ENCODE data around the gene UVRAG.

The UVRAG gene

DNA sequence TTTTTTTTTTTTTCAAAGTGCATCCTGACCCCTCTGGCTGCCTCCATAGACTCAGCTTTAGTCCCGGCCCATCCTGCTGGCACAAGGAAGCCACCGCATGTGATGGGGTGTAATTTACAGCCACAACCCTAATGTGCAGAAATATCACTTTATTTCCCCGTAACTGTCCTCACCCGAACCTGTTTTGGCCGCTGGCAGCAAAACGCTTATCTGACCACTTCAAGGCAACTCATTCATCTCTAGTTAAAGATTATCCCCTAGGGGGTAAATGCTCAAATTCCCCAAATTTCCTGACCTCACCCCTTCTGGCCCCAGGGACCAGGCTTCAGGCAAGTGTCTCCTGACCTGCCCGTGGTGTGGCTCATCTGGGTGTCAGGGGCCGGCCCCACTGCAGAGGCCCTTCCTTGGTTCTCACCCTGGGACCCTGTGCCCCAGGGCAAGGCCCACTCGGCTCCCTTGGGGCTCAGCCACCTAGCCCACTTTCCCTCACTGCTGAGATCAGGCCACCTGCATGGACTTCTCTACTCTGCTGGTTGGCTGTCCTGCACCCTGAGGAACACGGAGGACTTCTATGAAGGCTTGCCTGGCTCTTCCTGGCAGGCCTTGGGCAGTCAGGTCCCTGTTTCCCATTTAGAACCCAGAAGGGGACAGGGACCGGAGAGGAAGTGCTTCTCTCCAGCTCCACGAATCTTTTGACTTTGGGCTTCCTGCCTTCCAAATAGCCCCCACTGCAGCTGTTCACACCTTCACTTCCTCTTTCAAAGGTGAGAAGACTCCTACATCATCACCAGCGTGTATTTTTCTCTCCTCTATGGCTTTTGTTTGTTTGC is 337.9 kb downstream of the UVRAG start:
- no peak for DNase-seq (ENCODE audit: low read depth)

DNA sequence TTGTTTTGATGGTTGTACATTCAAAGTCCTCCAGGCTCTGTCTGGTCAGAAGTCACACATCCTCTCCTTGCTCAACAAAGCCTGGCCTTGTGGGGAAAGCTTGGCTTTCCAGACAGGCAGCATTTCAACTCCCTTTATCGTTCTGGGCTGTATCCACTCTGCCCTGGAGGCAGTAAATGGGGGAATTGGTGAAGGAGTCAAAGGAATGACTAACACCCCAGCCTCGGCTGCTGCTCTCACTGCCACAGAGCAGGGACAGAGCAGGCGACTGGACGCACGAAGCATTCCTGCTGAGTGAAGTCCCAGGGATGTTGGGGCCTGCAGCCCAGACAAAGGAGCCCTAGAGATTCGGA is 338.5 kb downstream of the UVRAG start:
- DNase-seq (ENCODE audit: low read depth), result peak; percentile 1

DNA sequence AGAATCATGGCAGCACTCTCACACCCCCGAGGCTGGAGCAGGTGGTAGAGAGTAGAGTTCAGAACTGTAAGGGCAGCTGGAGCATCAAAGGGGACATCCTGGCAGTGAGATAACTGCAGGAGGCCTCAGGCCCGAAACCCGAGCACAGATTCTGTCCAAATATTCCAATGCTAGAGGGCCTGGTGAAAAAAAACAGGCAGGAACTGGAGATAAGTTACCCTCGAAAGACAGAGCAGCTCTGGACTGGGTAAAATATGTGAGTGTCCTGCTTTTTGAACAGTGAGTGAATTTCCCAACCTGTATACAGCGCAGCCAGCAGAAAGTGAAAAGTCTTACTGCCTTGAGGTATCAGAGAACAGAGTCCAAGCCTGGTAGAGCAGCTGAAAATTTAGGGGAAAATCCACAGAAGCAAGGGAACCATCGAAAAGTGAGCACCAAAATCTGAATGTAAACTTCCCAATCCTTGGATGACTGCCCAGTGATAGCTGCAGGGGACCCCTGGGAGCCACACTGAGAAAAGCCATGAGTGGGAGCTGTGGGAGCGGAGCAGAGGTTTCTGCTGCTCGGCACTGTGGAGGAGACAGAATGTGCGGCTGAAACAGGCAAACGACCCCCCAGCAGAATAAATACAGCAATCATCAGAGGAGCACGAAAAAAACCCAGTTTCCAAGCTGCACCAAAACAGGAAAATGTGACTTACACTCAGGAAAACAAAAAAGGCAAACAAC is 340.7 kb downstream of the UVRAG start:
- DNase-seq (ENCODE audit: low read depth), result no peak

DNA sequence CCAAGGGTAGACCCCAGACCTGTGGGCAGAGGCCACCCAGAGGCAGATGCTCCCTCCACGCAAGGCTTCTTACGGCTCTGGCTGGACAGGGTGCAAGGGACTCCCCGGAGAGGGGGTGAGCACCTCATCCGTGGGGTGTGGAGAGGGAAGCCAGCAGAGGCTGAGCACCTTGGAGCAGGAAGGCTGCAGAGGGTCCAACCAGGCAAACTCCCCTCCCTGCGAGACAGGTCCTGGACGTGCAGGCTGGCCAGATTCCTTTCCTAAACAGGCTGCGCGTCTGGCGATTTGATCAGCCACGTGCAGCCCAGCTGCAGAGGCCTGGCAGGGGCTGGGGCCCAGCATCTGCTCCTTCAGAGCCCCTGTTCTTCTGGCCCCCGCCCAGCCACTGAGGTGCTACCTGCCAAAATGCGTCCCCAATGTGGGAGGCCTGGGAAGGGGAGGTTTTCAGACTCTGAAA is 342.0 kb downstream of the UVRAG start:
- no peak for DNase-seq (ENCODE audit: low read depth)

DNA sequence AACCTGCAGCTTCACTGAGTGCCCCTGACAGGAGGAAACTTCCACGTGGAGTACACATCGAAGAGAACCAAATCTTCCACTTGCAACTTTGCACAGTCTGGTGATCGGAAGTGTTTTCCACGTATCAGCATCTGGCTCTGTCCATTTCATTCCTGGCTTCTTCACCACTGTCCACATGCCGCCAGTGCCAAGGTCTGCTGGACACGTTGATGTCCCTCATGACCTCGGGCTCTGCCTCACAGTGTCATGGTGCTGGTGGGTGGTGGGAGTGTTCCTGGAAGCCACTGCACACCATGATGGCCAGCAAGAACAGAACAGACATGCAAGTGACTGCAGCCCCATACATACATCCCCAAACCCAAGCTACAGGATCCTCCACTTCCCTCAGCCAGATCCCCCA is 342.9 kb downstream of the UVRAG start:
- DNase-seq (ENCODE audit: low read depth), result no peak

DNA sequence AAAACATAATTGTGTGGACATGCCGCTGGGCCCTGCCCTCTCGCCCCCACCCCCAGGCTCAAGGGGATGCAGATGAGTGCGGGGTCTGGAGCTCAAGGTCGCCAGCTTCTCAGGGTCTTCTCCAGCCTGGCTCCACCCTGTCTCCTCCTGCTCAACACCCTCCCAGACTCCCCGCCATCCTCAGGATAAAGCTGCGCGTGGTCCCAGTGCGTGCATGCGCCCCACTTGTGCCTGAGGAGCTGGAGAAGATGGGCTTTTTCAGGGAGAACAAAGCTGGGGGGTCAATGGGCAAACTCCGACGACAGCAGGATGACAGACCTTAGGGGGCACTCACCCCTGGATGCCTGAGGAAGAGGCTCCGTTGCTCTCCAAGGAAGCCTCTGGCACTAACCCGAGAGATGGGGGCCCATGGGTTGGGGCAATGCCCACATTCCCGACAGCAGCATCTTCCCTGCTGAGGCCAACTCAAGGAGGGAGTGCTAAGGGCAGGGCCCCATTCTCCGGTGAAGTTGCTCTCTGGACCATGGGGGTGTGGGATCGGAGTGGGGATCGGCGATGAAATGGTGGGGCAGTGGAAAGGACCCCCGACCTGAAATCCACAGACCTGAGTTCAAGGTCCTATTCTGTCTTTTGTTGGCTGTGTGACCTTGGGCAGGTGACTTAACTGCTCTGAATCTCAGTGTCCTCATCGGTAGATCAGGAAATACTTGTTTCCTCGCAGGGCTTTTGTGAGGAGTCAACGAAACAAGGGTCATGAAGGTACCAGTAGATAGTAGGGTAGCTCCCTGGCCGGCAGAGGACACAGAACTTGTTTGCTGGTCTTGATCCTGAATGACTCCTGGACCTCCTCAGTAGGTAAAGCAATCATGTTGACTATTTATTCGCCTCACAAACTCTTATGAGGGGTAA is 343.6 kb downstream of the UVRAG start:
- DNase-seq (ENCODE audit: low read depth), result no peak

DNA sequence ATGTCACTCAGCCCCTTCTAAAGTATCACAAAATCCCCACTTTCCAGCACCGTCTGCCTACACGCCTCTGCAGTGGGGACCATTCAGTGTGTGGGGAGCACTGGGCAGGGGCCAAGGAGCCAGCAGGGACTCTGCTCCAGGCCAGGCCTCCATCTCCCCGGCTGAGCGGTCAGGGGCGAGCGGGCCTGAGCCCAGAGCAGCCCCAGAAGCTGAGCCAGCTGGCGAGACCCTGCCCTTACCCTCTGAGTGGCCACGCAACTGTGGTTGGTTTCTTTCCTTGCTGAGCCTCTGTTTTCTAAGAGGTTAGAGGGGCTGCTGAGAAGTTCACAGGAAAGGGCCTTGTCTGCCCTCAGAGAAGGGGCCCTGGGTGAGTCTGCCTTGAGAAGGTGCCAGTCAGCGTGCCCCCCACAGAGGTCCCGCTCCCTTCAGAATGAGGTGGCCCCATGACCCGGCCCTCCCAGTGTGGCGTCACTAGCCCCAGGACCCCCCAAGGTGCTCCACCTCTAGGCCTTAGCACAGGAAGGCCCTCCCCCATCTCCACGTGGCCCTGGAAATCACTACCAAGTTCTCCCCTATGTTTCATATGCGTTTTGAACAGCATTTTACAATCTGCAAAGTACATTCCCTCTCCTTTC is 344.4 kb downstream of the UVRAG start:
- no peak for DNase-seq (ENCODE audit: low read depth)

DNA sequence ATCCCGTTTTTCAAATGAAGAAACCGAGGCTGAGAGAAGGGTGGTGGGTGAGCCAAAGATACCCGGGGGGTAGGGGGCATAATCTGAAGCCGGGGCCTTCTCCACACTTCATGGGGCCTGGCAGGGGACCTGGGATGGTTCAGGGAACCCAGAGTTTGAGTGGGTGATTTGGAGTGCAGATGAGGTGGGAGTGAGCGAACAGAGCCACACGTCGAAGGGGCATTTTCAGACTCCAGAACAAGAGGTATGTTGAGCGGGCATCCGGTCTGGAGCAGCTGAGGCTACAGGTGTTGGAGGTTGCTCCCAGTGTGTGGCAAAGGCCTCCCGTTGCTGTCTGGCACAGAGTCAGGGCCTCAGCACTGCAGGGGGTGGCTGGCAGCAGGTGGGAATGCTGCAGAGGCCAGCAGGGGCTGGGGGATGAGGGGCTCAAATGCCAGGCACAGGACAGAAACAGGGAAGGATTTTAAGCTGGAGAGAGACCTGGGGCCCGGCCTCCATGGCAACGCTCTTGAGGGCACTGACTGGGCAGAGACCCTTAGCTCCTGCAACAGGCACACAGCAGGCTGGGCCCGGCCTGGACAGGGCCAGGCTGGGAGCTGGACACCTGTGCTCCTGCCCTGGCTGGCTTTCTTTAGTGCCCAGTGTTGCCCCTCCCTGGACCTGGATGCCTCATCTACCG is 345.1 kb downstream of the UVRAG start:
- no peak for DNase-seq (ENCODE audit: low read depth)

DNA sequence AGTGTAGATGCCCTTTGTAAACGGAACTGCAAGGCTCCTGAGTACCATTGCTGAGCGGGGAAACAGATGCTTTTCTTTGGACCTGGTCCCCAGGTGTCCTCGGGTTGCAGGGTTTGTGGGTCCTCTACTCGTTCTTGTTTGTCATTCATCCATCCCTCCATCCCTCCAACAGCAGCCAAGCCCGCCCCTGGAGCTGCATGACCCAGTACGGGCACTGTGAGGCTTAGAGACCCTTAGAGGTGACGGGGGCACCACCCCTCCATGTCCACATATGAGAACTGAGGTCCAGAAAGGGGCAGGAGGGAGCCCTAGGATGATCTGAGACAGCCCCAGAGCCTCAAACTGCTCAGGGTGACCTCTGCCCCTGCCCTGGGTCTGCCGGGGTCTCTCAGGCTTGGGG is 345.8 kb downstream of the UVRAG start:
- no peak for DNase-seq (ENCODE audit: low read depth)

DNA sequence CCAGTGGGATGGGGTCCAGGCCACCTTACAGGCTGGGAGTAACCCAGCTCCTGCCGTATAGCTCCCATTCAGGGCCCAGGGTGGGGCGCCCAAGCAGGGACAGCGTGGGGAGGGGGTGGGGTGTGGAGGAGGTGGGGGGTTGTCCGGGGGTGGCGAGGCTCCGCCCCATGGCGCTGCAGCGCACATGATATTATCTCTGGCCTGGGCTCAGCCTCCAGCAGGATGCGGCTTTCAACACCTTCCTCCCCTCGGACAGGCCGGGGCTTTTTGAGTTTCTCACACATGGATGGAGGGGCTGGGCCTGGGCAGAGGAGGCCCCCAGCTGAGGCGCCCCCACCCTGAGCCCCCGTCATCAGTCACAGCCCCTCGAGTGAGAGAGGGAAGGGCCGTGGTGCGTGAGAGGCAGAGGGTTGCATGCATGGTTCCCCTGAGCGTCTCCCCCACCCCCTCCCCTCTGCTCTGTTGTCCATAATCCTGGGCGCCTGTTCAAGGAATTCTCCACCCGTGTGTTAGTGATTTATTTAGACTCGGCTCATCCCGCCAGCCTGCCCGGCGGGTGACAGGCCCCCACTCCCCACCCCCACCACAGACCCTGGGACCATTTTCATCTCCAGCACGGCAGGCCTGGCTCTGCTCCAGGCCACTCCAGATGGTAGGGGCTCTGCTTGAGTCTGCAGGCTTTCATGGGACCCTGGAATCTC is 346.4 kb downstream of the UVRAG start:
- DNase-seq (ENCODE audit: low read depth), result no peak

DNA sequence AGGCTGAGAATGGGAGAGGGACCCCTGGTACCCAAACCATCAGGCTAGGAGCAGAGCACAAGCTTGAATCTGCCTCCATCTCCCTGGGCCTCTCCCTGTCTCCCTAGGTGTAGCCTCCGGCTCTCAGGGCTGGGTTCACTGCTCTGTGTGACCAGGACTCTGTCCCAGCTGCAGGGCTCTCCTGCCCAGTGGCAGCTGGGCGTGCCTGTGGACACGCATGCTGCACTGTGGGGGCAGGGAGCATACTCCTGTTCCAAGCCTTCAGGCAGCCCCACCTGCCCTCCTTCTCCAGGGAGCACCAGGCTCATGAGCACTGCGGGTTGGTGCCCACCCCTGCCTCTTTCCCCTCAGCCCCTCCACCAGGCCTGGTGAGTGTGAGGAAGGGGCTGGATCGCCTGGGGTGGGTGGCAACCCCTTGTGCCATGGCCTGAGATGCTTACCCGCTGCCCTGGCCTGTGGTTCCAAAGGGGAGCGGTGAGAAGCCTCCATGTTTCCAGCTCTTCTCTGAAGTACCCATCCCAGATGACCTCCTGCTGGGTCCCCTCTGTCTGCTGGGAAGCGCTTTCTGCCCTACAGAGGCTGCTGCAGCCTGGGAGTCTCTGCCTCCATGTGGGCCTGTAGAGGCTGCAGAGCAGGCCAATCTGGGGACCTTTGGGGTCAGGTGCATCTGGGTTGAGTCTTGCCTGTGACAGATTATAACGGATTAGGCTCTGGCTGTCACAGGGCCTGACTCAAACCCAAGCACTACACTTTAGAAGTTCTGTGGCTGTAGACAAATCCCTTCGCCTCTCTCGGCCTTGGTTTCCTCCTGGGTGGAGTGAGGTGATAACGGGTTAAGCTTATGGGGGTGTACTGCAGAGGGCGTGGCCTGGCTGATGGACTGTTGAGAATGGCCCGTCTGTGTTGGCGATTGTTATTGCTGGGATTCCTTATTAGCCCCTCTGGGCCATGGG is 347.6 kb downstream of the UVRAG start:
- DNase-seq (ENCODE audit: low read depth), result no peak

DNA sequence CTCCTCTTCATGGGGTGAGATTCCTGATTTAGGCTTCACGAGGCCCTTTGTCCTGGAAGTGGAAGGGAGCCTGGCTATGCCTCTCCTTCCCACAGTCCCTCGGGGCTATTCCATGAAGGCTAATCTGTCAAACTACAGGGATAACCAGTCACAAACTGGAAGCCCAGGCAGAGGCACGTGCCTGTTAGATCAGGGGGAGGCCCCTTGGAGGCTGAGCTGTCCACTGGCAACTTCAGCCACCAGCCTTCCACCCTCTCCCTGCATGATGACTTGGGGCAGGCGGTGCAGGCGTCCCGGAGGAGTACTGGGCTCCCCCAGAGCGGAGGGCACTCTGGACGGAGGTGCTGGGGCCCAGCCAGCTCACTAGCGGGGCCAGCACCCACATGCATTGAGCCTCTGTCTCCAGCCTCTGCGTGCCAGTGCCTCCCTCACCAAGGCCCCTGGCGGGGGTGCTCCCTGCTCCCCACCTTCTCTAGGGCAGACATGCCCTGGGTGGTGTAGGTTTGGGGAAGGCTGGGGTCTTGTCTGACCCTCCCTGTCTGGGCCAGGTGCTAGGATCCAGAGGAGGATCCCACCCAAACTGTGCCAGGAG is 348.4 kb downstream of the UVRAG start:
- no peak for DNase-seq (ENCODE audit: low read depth)

DNA sequence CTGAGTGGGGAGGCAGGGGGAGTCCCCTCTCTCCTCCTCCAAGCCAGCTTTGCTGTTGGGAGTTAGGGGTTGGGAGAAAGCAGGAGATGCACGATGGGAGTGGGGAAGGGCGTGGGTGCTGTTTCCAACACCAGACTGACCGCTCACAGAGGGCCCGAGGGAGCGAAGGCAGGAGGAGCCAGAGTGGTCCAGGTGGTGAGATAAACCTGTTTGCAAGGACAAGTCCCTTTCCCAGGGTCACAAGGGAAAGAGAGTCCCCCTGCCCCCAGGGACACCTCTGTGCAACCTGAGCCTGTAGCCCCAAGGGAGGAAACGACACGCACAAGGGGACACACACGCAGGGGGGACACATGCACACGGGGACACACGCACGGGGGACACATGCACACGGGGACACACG is 349.1 kb downstream of the UVRAG start:
- no peak for DNase-seq (ENCODE audit: low read depth)

DNA sequence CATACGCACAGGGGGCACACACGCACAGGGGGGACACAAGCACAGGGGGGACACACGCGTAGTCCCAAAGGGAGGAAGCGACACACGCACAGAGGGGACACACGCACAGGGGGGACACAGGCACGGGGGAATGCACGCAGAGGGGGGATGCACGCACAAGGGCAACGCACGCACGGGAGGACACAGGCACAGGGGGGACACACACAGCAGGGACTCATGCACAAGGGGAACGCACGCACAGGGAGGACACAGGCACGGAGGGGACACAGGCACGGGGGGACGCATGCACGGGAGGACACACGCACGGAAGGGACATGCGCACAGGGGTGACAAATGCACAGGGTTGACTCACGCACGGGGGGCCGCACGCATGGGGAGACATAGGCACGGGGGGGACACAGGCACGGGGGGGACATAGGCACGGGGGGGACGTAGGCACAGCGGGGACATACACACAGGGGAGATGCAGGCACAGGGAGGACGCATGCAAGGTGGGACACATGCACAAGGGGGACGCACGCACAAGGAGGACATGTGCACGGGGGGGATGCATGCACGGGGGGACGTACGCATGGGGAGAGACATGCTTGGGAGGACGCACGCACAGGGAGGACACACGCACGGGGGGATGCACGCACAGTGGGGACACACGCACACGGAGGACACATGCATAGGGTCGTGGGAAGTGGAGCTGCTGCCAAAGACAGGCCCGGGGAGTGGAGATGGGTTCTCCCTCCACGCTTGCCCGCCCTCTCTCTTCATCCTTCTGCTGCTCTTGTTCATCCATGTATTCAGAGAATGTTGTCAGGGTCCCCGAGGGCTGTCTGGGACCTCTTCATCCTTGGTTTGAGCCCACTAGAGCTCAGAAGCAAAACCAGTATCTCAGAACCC is 350.1 kb downstream of the UVRAG start:
- no peak for DNase-seq (ENCODE audit: low read depth)

DNA sequence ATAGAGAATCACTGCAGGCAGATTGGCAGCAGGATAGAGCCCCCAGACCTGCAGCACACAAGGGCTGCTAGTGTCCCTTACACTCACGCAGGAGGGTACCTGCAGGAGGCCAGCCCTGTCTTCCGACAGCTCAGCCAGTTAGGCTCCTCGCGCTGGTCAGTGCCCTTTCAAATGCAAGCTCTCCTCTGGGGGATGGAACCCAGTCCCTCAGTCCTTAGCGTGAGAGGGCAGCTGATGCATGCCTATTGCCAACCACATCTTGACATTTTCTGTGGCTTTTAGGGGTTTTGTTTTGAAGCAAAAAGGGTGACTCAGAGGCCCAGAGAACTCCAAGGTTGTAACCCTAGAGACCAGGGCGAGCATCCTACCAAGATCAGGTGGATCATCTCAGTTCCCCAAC is 351.3 kb downstream of the UVRAG start:
- DNase-seq (ENCODE audit: low read depth), result no peak

DNA sequence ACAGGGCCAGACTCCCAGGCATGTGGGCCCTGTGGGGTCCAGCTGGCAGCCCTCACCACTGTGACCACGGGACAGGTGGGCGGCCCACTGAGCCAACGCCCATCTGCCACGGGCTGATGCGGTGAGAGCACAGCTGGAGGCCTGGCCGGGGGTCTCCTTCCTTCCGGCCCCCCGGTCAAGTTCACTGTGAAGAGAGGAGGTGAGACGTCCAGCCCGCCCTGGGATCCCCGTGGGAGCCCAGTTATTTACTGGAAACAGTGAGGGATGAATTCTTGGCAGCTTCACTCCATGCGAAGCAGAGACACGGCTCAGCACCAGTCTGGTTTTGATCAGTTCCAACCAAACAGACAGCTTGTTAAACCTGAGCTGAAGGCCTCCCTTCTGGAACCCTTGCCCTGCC is 352.6 kb downstream of the UVRAG start:
- DNase-seq (ENCODE audit: low read depth), result no peak

DNA sequence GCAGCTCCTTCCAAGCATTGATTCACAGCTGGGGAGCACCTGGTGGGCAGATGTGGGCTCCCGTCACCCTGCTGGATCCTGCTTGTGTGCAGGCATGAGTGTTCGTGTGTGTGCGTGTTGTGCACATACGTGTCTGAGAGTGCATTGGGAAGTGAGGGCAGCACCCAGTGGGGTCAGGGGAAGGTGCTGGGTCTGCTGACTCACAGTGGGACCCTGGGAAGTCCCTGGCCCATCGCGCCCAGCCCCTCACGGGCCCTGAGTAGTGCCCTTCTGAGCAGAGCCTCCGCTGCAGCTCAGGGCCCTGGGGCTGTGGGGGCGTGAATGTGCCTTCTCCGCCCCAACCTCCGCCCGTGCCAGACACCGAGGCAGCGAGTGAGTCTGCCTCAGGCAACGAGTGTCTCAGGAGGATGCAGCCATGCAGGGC is 354.5 kb downstream of the UVRAG start:
- no peak for DNase-seq (ENCODE audit: low read depth)

DNA sequence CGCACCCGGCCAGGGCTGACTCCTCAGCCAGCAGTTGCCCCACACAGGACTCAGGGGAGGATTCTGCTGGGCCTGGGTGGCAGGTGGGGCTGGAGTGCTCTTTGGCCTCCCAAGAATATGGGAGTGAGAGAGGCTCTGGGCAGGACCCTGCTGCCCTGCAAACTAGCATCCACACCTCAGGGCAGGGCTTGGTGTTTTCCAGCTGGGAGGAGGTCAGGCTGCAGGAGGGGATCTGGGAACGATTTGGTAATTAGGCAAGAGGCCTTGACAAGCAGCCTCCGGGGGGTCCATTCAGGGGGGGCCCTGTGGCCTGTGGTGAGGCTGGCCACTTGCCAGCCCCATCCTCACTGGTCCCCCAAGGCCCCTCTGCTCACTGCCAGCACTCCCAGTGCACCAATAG is 355.5 kb downstream of the UVRAG start:
- DNase-seq (ENCODE audit: low read depth), result no peak

All from non-pigmented ciliary epithelial cell (primary cell).